Right atrium auricular region (tissue), 2 donors: Measurements from ENCODE around the gene FRS2. TPM values are rescaled to one million over a fixed set of nuclear protein-coding genes. Genes with fewer than 3 reads are reported as not detected.

ENCODE experiments used
- DNase-seq: peaks from one replicate; pipeline ENCODE4 v3.0.0-alpha.2; 2019; ENCODE audit warnings: low spot score
- H3K27ac ChIP-seq, 2 donors: fragments of 200-600 bp; sonication (generic); 1 replicate in 1 of 2; 2 replicates in 1 of 2; pipeline ENCODE4 v1.5.1; 2016 to 2019
- H3K27me3 ChIP-seq, 2 donors: fragments of 200-600 bp; sonication (generic); one replicate each; pipeline versions ENCODE4 v1.5.1 to v1.6.0; 2017 to 2019
- H3K36me3 ChIP-seq: fragments of 200-600 bp; sonication (generic); one replicate; pipeline ENCODE4 v1.5.1; 2016
- H3K4me1 ChIP-seq, 2 donors: fragments of 200-600 bp; sonication (generic); one replicate each; pipeline versions ENCODE4 v1.5.1 to v1.6.0; 2017 to 2019
- H3K4me3 ChIP-seq, 2 donors: fragments of 200-600 bp; sonication (generic); 1 replicate in 1 of 2; 2 replicates in 1 of 2; pipeline ENCODE4 v1.5.1; 2017 to 2019; ENCODE audit warnings: mild to moderate bottlenecking in 1 of 2, moderate library complexity in 1 of 2
- H3K9me3 ChIP-seq, 2 donors: fragments of 200-600 bp; sonication (generic); one replicate each; pipeline ENCODE4 v1.5.1; 2019
- total RNA-seq, 2 donors: library from RNA; depleted of rRNA; stranded (reverse); fragments of >200 nt; gene quantifications; one replicate each; pipeline ENCODE4 v1.1.0, GENCODE V29; 2016
- TF ChIP-seq, protein P1 (sequence below), 2 donors: fragments of 200-600 bp; sonication (generic); IDR thresholded peaks; one replicate each; pipeline ENCODE4 v1.5.1; 2019; ENCODE audit warnings: antibody characterized with exemption in 2 of 2

The FRS2 gene
- total RNA-seq, 2 donors from 2014 or later: 25.9 to 32.5 TPM

- Histone ChIP-seq H3K4me3 (no peak overlapping the region), H3K27me3 (no peaks in the 10 kb centered on the region), H3K4me1 (peaks cover 0 to 17% of the 10 kb centered on the region in 2 donors), H3K36me3 (peaks cover 73% of the 10 kb centered on the region), H3K9me3 (no peaks in the 10 kb centered on the region), H3K27ac (no peak overlapping the region)
- TF ChIP-seq, protein P1, sequence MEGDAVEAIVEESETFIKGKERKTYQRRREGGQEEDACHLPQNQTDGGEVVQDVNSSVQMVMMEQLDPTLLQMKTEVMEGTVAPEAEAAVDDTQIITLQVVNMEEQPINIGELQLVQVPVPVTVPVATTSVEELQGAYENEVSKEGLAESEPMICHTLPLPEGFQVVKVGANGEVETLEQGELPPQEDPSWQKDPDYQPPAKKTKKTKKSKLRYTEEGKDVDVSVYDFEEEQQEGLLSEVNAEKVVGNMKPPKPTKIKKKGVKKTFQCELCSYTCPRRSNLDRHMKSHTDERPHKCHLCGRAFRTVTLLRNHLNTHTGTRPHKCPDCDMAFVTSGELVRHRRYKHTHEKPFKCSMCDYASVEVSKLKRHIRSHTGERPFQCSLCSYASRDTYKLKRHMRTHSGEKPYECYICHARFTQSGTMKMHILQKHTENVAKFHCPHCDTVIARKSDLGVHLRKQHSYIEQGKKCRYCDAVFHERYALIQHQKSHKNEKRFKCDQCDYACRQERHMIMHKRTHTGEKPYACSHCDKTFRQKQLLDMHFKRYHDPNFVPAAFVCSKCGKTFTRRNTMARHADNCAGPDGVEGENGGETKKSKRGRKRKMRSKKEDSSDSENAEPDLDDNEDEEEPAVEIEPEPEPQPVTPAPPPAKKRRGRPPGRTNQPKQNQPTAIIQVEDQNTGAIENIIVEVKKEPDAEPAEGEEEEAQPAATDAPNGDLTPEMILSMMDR (IDR thresholded peaks at IDR 0.05): no peak
- no peak for DNase-seq
These were observed 118.9 kb downstream of the FRS2 start for GRCh38 chr12:69589082-69589481.

DNA sequence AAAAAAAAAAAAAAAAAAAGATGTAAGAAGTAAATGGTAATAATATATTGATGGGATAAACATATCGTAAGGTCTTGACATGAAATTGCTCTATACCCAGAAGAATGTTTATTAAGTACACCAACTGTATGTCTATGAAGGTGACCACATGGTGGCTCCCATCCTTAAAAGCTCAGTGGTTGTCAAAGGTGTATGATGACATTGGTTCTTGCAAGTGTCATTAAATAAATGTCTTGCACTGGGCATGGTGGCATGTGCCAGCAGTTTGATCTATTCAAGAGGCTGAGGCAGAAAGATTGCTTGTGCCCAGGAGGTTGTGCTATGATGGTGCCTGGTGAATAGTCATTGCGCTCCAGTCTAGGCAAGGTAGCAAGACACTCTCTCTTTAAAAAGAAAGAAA is 125.5 kb downstream of the FRS2 start:
- TF ChIP-seq, protein P1 (IDR thresholded peaks at IDR 0.05): no peak
- Histone ChIP-seq H3K4me3 (no peak overlapping the region), H3K27me3 (no peaks in the 10 kb centered on the region), H3K4me1 (no peaks in the 10 kb centered on the region), H3K9me3 (no peaks in the 10 kb centered on the region), H3K36me3 (peaks cover 91% of the 10 kb centered on the region), H3K27ac (no peak overlapping the region)
- DNase-seq: no peak

GRCh38 chr12:69598174-69598753 is 128.1 kb downstream of the FRS2 start:
- Histone ChIP-seq H3K36me3 (peaks cover 89% of the 10 kb centered on the region), H3K9me3 (no peaks in the 10 kb centered on the region), H3K27me3 (no peaks in the 10 kb centered on the region), H3K4me1 (no peaks in the 10 kb centered on the region), H3K4me3 (no peak overlapping the region), H3K27ac (no peak overlapping the region)
- no peak for DNase-seq
- TF ChIP-seq, protein P1 (IDR thresholded peaks at IDR 0.05): no peak

GRCh38 chr12:69600804-69601203 is 130.6 kb downstream of the FRS2 start:
- DNase-seq: no peak
- H3K36me3 ChIP-seq: peaks cover 72% of the 10 kb centered on the region
- H3K4me1 ChIP-seq: no peaks in the 10 kb centered on the region
- H3K9me3 ChIP-seq: no peaks in the 10 kb centered on the region
- TF ChIP-seq, protein P1 (IDR thresholded peaks at IDR 0.05): no peak
- H3K27me3 ChIP-seq: no peaks in the 10 kb centered on the region
- H3K4me3 ChIP-seq: no peak overlapping the region
- no peak overlapping the region for H3K27ac ChIP-seq

DNA sequence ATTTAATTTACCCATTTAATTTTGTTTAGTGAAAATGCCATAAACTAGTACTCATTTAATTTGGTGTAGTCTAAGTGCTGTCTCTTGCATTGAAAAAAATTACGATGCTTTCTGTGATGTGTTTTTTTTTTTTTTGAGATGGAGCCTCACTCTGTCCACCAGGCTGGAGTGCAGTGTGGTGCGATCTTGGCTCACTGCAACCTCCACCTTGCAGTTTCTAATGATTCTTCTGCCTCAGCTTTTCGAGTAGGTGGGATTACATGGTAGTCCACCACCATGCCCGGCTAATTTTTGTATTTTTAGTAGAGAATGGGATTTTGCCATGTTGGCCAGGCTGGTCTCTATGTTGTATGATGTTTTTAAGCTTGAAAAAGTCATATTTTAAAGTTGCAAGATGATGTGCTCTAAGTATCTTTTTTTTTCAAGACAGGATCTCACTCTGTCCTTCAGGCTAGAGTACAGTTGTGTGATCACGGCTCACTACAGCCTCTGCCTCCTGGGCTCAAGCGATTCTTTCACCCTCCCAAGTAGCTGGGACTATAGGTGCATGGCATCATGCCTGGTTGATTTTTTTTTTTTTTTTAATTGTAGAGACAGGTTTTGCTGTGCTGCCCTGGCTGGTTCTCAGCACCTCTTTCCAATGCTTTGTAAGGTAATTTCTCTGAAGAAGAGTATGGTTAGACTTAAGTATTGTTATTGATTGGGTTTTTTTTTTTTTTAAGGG is 131.9 kb downstream of the FRS2 start:
- no peak for DNase-seq
- Histone ChIP-seq H3K4me3 (no peak overlapping the region), H3K9me3 (no peaks in the 10 kb centered on the region), H3K27ac (no peak overlapping the region), H3K36me3 (peaks cover 61% of the 10 kb centered on the region), H3K27me3 (no peaks in the 10 kb centered on the region), H3K4me1 (peaks cover 0 to 4% of the 10 kb centered on the region in 2 donors)
- TF ChIP-seq, protein P1 (IDR thresholded peaks at IDR 0.05): no peak
